DND-41 (cell line): ENCODE measurements around the gene ICAM2.

ENCODE experiments used
- ATAC-seq: fragments of 200-7000 bp; cut with Tn5 transposase; 3 replicates; pipeline ENCODE4 v1.9.1; 2021; ENCODE audit warnings: low read depth; ENCODE audit not compliant: insufficient read depth
- DNase-seq: peaks from one replicate; pipeline ENCODE4 v3.0.0-alpha.2; 2020
- H2AFZ ChIP-seq: 2 replicates; pipeline ENCODE4 v1.6.0; 2012; ENCODE audit warnings: low read depth, low read length
- H3K27ac ChIP-seq: 2 replicates; pipeline ENCODE4 v1.5.1; 2012; ENCODE audit warnings: low read length, inconsistent platforms
- H3K27me3 ChIP-seq: fragments of 200-600 bp; sonication (generic); 2 replicates; pipeline ENCODE4 v1.6.0; 2012; ENCODE audit warnings: low read length, mild to moderate bottlenecking, inconsistent platforms; ENCODE audit not compliant: insufficient read depth, poor library complexity
- H3K36me3 ChIP-seq: 2 replicates; pipeline ENCODE4 v1.5.1; 2012; ENCODE audit warnings: low read length, inconsistent platforms; ENCODE audit not compliant: insufficient read depth
- H3K4me1 ChIP-seq: 2 replicates; pipeline ENCODE4 v1.5.1; 2012; ENCODE audit warnings: mild to moderate bottlenecking, low read length; ENCODE audit not compliant: insufficient read depth
- H3K4me2 ChIP-seq: 2 replicates; pipeline ENCODE4 v1.6.0; 2012; ENCODE audit warnings: mild to moderate bottlenecking, moderate library complexity, low read length, inconsistent platforms; ENCODE audit not compliant: insufficient read depth
- H3K4me3 ChIP-seq, 2 experiments: fragments of 200-600 bp in 1 of 2; shearing (Covaris generic) in 1 of 2; 2 replicates each; pipeline ENCODE4 v1.5.1; 2012 to 2016; ENCODE audit warnings: inconsistent platforms in 2 of 2, low read length in 2 of 2, mild to moderate bottlenecking in 2 of 2, low read depth in 1 of 2, moderate library complexity in 1 of 2
- H3K79me2 ChIP-seq: 2 replicates; pipeline ENCODE4 v1.6.0; 2012; ENCODE audit warnings: low read length, inconsistent platforms; ENCODE audit not compliant: insufficient read depth
- H3K9ac ChIP-seq: 2 replicates; pipeline ENCODE4 v1.6.0; 2012; ENCODE audit warnings: low read depth, mild to moderate bottlenecking, inconsistent platforms, low read length, moderate library complexity
- H3K9me3 ChIP-seq: 2 replicates; pipeline ENCODE4 v1.5.1; 2012; ENCODE audit warnings: low read length, moderate library complexity, mild to moderate bottlenecking, inconsistent platforms; ENCODE audit not compliant: insufficient read depth, severe bottlenecking
- H4K20me1 ChIP-seq: 2 replicates; pipeline ENCODE4 v1.6.0; 2012; ENCODE audit warnings: low read length; ENCODE audit not compliant: insufficient read depth
- CTCF ChIP-seq: IDR thresholded peaks from 2 replicates; pipeline ENCODE4 v1.5.1; 2012; ENCODE audit warnings: borderline replicate concordance, low read length, moderate library complexity, mild to moderate bottlenecking; ENCODE audit not compliant: poor library complexity, severe bottlenecking; ENCODE audit errors: extremely low read depth
- EZH2 ChIP-seq: IDR thresholded peaks from 3 replicates; pipeline ENCODE4 v1.6.1; 2012; ENCODE audit warnings: borderline replicate concordance, low read depth, mild to moderate bottlenecking, moderate library complexity, low read length, inconsistent platforms; ENCODE audit not compliant: severe bottlenecking

ICAM2 gene

GRCh38 chr17:63998050-63998720 lies 22.2 kb downstream of the ICAM2 start, which contains the start of gene PRR29:
TSS of gene PRR29 (plus strand) at chr17:63998351. CDS start at chr17:63998365, 14 bp downstream.
- DNase-seq (peak; percentile 86), ATAC-seq (peak; percentile 96)
- Histone ChIP-seq H3K4me2 (peak within 1 kb of the TSS; percentile 92), H3K4me3 (peak within 1 kb of the TSS; percentile 10 to 64; a peak in 3 of 4 replicates), H3K27ac (no peak within 1 kb of the TSS), H3K79me2 (no peaks in the 10 kb centered on the region), H3K9me3 (no peaks in the 10 kb centered on the region), H3K9ac (peak within 1 kb of the TSS; percentile 55), H2AFZ (peak within 1 kb of the TSS; percentile 85), H3K36me3 (peaks cover 10% of the 10 kb centered on the region), H4K20me1 (no peaks in the 10 kb centered on the region), H3K27me3 (no peaks in the 10 kb centered on the region), H3K4me1 (peaks cover 22% of the 10 kb centered on the region)
- no peak for TF ChIP-seq CTCF
- no peak for TF ChIP-seq EZH2

- H3K4me1 ChIP-seq: peaks cover 22% of the 10 kb centered on the region
These were observed 22.9 kb downstream of the ICAM2 start for GRCh38 chr17:63997341-63998048.

GRCh38 chr17:63996430-63997182 lies 23.8 kb downstream of the ICAM2 start:
- no peaks in the 10 kb centered on the region for H4K20me1 ChIP-seq
- no peak overlapping the region for H3K4me2 ChIP-seq
- ATAC-seq (no peak), DNase-seq (no peak)
- no peaks in the 10 kb centered on the region for H3K36me3 ChIP-seq
- no peak overlapping the region for H3K9ac ChIP-seq
- no peaks in the 10 kb centered on the region for H3K9me3 ChIP-seq
- no peaks in the 10 kb centered on the region for H3K79me2 ChIP-seq
- peaks cover 3% of the 10 kb centered on the region for H3K27me3 ChIP-seq
- H2AFZ ChIP-seq: no peak overlapping the region
- no peak for TF ChIP-seq CTCF
- TF ChIP-seq EZH2: no peak
- peaks cover 22% of the 10 kb centered on the region for H3K4me1 ChIP-seq
- H3K4me3 ChIP-seq: no peak overlapping the region
- H3K27ac ChIP-seq: no peak overlapping the region

More at GRCh38 chr17:63997341-63998048, 22.9 kb downstream of the ICAM2 start:
- H3K4me2 ChIP-seq: peak overlapping the region; percentile 92
- H3K79me2 ChIP-seq: no peaks in the 10 kb centered on the region
- H3K9me3 ChIP-seq: no peaks in the 10 kb centered on the region
- no peak overlapping the region for H2AFZ ChIP-seq
- TF ChIP-seq CTCF: no peak
- no peak for TF ChIP-seq EZH2
- H3K27ac ChIP-seq: no peak overlapping the region
- no peak overlapping the region; the same call in 1 of the 2 replicates for H3K9ac ChIP-seq
- peaks cover 4% of the 10 kb centered on the region for H3K36me3 ChIP-seq
- H3K4me3 ChIP-seq: peak overlapping the region in 1 of 2 experiments; percentile 64; a peak in 2 of 4 replicates
- DNase-seq (no peak), ATAC-seq (no peak)
- peaks cover 1% of the 10 kb centered on the region for H3K27me3 ChIP-seq
- no peaks in the 10 kb centered on the region for H4K20me1 ChIP-seq
